Epidermal melanocyte (primary cell): ENCODE results near the gene HOXB8.

Experiments used
- DNase-seq: peaks from one replicate; pipeline ENCODE4 v3.0.0; 2011; ENCODE audit warnings: low spot score; ENCODE audit not compliant: insufficient read length

The HOXB8 gene

GRCh38 chr17:48586355-48587258 is 28.5 kb downstream of the HOXB8 start:
- DNase-seq, result no peak

GRCh38 chr17:48584223-48584741 is 30.8 kb downstream of the HOXB8 start:
- no peak for DNase-seq

GRCh38 chr17:48583708-48584222 is 31.3 kb downstream of the HOXB8 start:
- no peak for DNase-seq

- no peak for DNase-seq
Observed at GRCh38 chr17:48582750-48583069, 32.4 kb downstream of the HOXB8 start.

- no peak for DNase-seq
Observed at GRCh38 chr17:48579760-48580554, 35.1 kb downstream of the HOXB8 start.

GRCh38 chr17:48579471-48579759 is 35.7 kb downstream of the HOXB8 start:
- no peak for DNase-seq

DNA sequence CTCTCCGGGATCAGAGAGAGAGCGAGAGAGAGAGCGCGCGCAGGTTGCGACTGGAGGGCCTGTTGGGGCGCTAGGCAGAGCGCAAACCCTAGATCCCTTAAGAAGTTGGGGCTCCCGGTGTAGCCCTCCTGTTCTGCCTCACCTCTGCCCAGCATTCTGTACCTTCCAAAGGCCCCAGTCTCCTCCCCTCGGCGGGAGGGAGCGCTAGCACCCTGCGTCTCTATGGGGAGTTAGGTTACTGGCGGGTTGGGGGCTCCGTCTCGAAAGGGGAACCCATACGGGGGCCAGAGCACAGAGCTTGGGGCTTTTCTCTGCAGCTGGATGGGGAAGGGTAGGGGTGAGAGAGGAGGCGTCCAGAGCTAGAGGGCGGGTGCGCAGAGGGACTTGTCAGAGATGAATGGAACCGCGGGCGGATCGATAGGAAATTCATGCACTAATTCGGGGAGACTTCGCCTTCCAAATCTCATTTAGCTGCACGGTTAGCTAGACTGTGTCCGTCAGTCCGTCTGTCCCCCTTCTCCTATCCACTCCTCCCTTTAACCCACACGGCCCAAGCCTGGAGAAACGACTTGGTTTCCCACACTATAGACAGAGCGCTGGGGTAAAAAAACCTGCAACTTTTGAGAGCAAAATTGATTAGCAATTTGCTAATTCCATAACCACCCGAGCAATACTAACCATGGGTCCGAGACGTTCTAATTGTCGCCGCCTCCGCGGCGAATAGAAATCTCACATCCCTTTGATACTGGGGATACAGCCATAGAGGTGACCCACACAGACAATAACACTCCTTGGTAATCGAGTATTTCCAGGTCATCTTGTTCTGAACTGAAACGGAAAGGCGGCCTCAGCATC is 36.2 kb downstream of the HOXB8 start:
- no peak for DNase-seq

GRCh38 chr17:48577946-48578615 is 37.0 kb downstream of the HOXB8 start, which contains the start of gene HOXB4:
Gene HOXB4, minus strand, starts transcription at chr17:48578350. Its CDS starts 31 bp downstream, at chr17:48578319.
- peak; percentile 90 for DNase-seq

GRCh38 chr17:48577330-48577945 is 37.7 kb downstream of the HOXB8 start:
- DNase-seq, result no peak

DNA sequence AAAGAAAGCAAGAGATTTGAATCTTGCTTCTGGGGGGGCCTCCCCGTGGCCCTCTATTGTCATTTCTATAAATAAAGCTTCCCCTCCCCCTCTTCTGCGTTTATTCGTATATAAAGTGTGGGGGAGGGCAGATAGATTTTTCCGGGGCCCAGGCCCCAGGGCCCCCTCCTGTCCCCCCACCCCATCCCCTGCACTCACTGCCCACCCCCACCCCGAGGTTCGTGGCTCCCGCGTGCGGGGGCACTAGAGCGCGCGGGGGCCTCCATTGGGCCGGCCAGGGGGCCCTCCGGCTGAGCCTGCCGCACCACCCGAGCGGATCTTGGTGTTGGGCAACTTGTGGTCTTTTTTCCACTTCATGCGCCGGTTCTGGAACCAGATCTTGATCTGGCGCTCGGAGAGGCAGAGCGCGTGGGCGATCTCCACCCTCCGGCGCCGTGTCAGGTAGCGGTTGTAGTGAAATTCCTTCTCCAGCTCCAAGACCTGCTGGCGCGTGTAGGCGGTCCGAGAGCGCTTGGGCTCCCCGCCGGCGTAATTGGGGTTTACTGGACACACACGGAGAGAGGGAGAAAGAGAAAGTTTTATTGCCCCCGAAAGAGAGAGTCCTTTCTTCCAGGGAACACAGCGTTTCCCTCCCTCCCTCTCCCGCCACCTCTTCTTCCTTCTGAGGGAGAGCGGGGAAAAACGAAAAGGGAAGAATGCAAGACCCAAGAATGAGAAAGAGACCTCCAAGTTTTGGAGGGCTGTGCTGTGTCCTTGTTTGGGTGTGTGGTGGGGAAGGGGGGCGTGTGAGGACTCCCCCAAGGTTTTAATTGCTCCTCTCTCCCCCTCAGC is 38.4 kb downstream of the HOXB8 start:
- no peak for DNase-seq

- no peak for DNase-seq
Observed at GRCh38 chr17:48575673-48576478, 39.2 kb downstream of the HOXB8 start.

- DNase-seq, result no peak
Observed at GRCh38 chr17:48575066-48575582, 40.0 kb downstream of the HOXB8 start.

- no peak for DNase-seq
Observed at GRCh38 chr17:48574505-48575065, 40.5 kb downstream of the HOXB8 start.

- DNase-seq, result no peak
Observed at GRCh38 chr17:48571826-48572417, 43.2 kb downstream of the HOXB8 start.

- no peak for DNase-seq
Observed at GRCh38 chr17:48571024-48571818, 43.9 kb downstream of the HOXB8 start.

DNA sequence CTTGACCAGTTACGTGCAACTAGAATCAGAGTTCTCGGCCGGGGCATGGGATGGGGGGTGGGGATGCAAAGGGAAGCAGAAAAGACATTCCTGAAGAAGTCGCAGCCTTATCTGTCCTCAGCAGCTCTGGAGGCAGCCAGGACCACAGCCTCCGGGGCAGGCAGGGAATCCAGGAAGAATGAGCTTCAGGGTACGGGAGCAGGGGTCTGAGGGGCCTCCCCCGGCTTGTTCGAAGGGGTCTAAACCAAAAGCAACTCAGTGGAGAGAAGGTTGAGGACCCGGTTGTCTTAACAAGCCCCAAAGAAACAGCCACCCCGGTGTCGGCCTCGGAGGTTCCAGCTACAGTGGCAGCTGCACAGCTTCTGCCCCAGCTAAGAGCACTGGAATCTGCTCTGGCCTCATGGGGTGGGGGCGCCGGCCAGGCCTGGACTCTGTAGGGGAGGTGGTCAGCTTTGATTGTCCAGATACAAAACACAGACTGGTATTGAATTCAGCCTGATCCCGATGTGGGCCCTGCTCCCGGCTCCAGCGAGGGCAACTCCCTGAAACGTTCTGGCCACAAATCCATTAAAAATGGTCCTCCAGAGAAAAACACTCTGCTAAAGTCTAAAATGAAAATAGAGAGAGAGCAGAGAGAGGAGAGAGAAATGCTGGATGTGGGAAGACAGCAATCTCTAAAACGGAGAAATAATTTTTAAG is 44.6 kb downstream of the HOXB8 start:
- no peak for DNase-seq
